Measurements from ENCODE around the gene BCAR1. TPM values are rescaled to one million over a fixed set of nuclear protein-coding genes. Genes with fewer than 3 reads are reported as not detected.

The BCAR1 gene
- total RNA-seq, 1 experiment from 2014 or later: 120 TPM

DNA sequence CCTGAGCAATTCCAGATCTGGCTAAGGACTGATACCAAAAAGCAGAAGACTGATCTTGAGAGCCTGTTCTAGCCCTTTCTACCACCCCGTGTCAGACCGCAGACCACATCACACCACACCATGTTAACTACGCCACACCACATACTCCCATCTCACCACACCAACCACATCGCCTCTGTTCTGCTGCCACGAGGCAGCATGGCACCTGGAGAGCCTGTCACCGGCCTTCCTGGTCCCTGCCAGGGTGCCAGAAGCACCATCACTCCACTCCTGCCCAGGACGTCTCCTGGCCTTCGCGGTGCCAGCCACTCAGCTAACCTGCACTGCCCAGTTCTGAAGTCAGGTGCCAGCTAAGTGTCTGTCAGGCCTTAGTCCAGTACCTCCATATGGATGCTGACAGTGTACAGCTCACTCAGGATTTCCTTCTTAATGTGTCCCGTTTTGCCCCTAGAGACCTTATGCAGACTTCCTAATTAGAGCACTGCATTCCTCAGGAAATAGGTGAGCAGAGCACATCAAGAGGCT, 37.2 kb upstream of the BCAR1 start:
- in situ Hi-C loops (cut with HindIII; ENCODE audit: low pct_unique_long_range_greater_than_20kb, low sequenced_read_pairs): no loop called here
- ChIA-PET POLR2A (no interaction called here), CTCF (no interaction called here)

DNA sequence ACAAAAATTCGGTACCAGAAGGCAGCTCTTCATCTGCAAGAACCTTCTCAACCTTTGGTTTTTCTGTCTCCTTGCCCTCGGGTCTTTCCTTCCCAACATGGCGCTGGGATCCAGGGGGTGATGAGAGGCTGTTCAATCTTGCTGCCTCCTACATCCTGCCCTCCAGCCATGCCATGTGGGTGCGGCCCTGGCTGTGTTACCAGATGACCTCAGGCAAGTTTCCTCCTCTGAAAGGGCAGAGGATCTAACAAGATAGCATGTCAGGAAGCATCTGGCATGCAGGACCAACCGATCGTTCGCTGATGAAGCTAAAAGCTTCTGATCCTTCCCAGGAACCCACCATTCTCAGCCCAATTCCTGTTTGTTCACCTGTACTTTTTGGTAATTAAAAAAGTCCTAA, 36.8 kb upstream of the BCAR1 start:
- Histone ChIP-seq H3K9me3 (ENCODE audit: control insufficient read depth, insufficient read depth, low read depth, low read length) (no peaks in the 10 kb centered on the region), H3K4me1 (ENCODE audit: control insufficient read depth, insufficient read depth, low read length) (no peaks in the 10 kb centered on the region), H3K27me3 (ENCODE audit: control insufficient read depth, insufficient read depth, low read length) (no peaks in the 10 kb centered on the region), H3K36me3 (ENCODE audit: control insufficient read depth, insufficient read depth, low read length) (no peaks in the 10 kb centered on the region), H3K27ac (ENCODE audit: low read length) (no peak overlapping the region), H3K4me3 (ENCODE audit: low read depth in 2 of 2, low read length in 2 of 2) (no peak overlapping the region)
- ATAC-seq (no peak), DNase-seq (ENCODE audit: low read depth, low spot score) (no peak)
- TF ChIP-seq SIN3A (IDR thresholded peaks at IDR 0.05; ENCODE audit: borderline replicate concordance, insufficient read depth, low read depth, low read length): no peak
- TF ChIP-seq, protein P1, sequence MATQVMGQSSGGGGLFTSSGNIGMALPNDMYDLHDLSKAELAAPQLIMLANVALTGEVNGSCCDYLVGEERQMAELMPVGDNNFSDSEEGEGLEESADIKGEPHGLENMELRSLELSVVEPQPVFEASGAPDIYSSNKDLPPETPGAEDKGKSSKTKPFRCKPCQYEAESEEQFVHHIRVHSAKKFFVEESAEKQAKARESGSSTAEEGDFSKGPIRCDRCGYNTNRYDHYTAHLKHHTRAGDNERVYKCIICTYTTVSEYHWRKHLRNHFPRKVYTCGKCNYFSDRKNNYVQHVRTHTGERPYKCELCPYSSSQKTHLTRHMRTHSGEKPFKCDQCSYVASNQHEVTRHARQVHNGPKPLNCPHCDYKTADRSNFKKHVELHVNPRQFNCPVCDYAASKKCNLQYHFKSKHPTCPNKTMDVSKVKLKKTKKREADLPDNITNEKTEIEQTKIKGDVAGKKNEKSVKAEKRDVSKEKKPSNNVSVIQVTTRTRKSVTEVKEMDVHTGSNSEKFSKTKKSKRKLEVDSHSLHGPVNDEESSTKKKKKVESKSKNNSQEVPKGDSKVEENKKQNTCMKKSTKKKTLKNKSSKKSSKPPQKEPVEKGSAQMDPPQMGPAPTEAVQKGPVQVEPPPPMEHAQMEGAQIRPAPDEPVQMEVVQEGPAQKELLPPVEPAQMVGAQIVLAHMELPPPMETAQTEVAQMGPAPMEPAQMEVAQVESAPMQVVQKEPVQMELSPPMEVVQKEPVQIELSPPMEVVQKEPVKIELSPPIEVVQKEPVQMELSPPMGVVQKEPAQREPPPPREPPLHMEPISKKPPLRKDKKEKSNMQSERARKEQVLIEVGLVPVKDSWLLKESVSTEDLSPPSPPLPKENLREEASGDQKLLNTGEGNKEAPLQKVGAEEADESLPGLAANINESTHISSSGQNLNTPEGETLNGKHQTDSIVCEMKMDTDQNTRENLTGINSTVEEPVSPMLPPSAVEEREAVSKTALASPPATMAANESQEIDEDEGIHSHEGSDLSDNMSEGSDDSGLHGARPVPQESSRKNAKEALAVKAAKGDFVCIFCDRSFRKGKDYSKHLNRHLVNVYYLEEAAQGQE (IDR thresholded peaks at IDR 0.05; ENCODE audit: insufficient read depth in 1 of 2, low read depth in 2 of 2, low read length in 1 of 2): no peak
- TF ChIP-seq, protein P2, sequence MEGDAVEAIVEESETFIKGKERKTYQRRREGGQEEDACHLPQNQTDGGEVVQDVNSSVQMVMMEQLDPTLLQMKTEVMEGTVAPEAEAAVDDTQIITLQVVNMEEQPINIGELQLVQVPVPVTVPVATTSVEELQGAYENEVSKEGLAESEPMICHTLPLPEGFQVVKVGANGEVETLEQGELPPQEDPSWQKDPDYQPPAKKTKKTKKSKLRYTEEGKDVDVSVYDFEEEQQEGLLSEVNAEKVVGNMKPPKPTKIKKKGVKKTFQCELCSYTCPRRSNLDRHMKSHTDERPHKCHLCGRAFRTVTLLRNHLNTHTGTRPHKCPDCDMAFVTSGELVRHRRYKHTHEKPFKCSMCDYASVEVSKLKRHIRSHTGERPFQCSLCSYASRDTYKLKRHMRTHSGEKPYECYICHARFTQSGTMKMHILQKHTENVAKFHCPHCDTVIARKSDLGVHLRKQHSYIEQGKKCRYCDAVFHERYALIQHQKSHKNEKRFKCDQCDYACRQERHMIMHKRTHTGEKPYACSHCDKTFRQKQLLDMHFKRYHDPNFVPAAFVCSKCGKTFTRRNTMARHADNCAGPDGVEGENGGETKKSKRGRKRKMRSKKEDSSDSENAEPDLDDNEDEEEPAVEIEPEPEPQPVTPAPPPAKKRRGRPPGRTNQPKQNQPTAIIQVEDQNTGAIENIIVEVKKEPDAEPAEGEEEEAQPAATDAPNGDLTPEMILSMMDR (IDR thresholded peaks at IDR 0.05): no peak
- no peak for TF ChIP-seq POLR2AphosphoS5 (IDR thresholded peaks at IDR 0.05; ENCODE audit: low read depth, low read length)
- TF ChIP-seq TCF7L2 (IDR thresholded peaks at IDR 0.05; ENCODE audit: low read depth, low read length): no peak
- ChIA-PET CTCF (no interaction called here), POLR2A (no interaction called here)
- in situ Hi-C loops (cut with HindIII; ENCODE audit: low pct_unique_long_range_greater_than_20kb, low sequenced_read_pairs) (no loop called here), intact Hi-C loops (cut with micrococcal nuclease; ENCODE audit: unreplicated experiment) (no loop called here)
- no TSS peak for BruUV-seq (replicated peaks)

More for the DNA sequence above, 37.2 kb upstream of the BCAR1 start:
- H3K36me3 ChIP-seq (ENCODE audit: control insufficient read depth, insufficient read depth, low read length): no peaks in the 10 kb centered on the region
- H3K4me3 ChIP-seq (ENCODE audit: low read depth in 2 of 2, low read length in 2 of 2): no peak overlapping the region
- H3K9me3 ChIP-seq (ENCODE audit: control insufficient read depth, insufficient read depth, low read depth, low read length): no peaks in the 10 kb centered on the region
- ATAC-seq: no peak
- H3K27me3 ChIP-seq (ENCODE audit: control insufficient read depth, insufficient read depth, low read length): no peaks in the 10 kb centered on the region
- no peak for DNase-seq (ENCODE audit: low read depth, low spot score)
- BruUV-seq (replicated peaks): no TSS peak
- intact Hi-C loops (cut with micrococcal nuclease; ENCODE audit: unreplicated experiment): no loop called here
- TF ChIP-seq, protein P2 (IDR thresholded peaks at IDR 0.05): no peak
- TF ChIP-seq POLR2AphosphoS5 (IDR thresholded peaks at IDR 0.05; ENCODE audit: low read depth, low read length): no peak
- H3K4me1 ChIP-seq (ENCODE audit: control insufficient read depth, insufficient read depth, low read length): no peaks in the 10 kb centered on the region
- H3K27ac ChIP-seq (ENCODE audit: low read length): no peak overlapping the region

Data from Panc1 (cell line).